ENCODE measurements around the gene DCAF11.

The DCAF11 gene

DNA sequence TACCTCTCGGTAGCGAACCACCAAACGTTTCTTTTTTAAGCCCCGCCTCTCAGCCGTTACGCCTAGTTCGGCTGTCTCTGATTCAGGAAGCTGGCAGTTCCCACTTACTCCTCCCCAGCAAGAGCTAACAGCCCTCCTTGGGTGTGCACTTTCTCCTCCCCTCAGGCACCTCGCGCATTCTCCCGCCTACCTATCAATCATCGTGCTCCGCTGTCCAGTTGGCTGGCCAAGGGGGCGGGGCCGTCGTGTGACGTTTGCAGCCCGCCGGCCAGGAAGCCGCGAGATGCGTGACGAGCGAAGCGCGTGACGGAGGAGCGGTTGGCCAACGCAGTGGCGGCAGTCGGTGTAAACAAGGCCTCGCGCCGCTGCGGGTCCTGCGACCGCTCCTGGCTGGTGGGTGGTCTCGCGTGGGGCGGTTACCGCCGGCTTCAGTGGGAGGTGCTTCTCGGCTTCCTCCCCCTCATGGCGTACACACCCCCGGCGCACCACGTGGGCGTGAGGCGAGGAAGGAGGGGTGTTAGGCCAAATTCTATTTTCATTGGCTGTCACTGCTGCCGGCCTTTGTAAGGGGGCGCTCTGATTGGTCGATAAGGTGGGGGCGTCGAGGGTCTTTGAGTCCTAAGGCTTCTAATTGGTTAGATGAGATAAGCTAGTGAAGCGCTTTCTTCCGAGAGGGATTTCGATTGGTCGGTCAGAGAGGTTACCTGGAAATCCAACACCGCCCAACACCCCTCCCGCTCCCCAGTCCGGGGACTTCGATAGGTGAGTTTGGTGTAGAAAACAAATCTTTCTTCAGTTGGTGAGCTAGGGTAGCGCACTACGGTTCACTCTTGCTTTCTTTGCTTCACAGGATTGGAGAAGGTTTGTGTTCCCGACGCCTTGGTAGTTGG is at the start of gene DCAF11, which contains the start of gene NRL:
Gene DCAF11 (plus strand): TSS at position 246 of the 890 bp plus-strand sequence. CDS start 818 bp downstream, outside the sequence.
Gene NRL (minus strand): TSS at position 418 of the 890 bp plus-strand sequence. CDS start 32,101 bp downstream, outside the sequence.
- DNase-seq (ENCODE audit: low read depth) = peak; percentile 96

DNA sequence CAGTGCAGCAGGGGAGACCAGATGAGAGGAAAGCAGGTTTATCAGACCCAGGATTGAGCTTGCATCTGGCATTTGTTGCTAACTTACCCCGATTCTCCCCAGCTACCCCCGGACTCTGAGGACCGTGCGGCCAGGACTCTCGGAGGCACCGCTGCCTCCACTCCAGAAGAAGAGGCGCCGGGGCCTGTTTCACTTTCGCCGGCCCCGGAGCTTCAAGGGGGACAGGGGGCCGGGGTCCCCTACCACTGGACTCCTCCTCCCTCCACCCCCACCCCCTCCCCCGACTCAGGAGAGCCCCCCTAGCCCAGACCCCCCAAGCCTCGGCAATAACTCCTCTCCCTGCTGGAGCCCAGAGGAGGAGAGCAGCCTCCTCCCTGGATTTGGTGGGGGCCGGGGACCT is 49.7 kb upstream of the DCAF11 start:
- no peak for DNase-seq (ENCODE audit: low read depth)

DNA sequence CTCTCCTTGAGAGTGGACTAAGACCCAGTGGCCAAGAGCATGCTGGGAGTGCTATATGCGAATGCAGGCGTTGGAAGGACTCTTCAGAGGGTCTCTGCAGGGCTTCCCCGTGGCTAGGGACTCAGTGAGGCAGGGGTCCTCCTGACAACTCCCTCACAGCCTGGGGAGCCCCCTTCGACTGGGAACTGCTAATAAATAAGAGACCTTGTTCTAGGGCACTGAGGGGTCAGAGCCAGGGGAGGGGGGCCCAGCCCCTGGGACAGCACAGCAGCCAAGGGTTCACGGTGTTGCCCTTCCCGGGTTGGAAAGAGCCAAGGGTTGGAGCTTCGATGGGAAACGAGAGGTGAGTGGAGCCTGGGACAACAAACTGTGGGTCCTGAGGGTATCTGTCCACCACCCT is 49.2 kb upstream of the DCAF11 start:
- no peak for DNase-seq (ENCODE audit: low read depth)

DNA sequence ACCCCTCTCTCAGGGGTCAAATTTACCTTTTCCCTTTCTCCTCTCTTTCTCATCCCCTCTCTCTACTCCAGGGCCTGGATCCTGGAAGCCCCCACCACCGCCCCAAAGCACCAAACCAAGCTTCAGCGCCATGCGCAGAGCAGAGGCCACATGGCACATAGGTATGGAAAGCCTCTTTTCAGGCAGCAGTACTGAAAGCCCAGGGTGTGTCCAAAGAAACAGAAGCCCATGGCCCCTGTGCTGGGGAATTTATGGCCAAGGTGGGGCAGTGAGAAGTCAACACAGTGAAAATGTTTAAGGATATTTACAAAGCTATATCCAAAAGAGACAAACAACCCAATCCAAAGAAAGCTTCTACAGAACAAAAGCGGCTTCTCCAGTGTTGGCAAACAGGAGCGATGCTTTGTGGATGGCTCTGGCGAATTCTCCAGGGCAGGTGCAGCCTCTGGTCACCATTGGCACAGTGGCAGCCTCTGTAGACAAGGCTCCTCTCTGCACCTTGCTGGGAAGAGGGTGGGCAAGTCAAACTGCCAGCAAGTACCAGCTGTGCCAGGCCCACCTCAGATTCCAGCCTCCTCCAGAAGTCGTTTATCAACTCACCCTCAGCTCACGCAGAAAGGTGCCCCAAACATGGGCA is 48.0 kb upstream of the DCAF11 start:
- no peak for DNase-seq (ENCODE audit: low read depth)

DNA sequence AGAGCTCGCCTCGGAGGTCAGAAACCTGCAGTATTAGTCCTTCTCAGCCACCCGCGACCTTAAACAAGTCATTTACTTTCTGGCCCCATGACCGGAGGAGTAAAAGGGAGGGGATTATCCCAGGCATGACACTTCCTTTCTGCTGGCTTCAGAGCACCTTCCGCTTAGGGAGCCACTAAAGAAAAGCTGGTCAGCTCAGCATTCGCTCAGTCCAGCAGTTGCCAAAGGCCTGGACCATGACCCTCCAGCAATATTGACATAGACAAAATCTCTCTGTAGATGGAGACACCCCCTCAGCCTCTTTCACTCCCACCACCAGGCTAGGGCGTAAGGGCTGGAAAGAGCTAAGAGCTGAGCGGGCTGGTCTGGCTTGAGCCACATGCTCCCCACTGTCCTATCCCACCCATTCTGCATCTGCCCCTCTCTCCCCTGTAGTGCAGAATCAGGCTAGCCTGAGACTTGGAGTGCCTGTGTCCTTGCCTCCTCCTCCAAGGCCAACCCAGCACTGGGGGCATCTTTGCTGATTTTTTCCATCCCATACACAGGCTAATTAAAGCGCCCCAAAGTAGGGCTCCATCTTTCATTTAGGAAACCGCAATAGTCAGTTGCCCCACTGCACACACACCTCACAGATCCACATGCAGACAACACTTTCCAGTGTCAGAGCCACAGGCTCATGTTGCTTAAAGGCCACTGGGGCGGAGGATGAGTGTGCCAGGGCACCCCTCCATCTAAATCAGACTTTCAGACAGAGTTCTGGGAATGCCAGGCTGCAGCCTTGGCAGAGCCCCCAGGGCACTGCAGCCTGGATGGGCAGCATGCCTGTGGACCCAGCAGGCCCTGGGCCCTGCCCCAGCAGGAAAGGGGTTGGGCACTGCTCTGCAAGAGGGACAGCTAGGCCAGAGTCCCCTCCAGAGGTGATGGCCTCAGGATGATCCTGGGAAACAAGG is 47.2 kb upstream of the DCAF11 start:
- DNase-seq (ENCODE audit: low read depth) = no peak

DNA sequence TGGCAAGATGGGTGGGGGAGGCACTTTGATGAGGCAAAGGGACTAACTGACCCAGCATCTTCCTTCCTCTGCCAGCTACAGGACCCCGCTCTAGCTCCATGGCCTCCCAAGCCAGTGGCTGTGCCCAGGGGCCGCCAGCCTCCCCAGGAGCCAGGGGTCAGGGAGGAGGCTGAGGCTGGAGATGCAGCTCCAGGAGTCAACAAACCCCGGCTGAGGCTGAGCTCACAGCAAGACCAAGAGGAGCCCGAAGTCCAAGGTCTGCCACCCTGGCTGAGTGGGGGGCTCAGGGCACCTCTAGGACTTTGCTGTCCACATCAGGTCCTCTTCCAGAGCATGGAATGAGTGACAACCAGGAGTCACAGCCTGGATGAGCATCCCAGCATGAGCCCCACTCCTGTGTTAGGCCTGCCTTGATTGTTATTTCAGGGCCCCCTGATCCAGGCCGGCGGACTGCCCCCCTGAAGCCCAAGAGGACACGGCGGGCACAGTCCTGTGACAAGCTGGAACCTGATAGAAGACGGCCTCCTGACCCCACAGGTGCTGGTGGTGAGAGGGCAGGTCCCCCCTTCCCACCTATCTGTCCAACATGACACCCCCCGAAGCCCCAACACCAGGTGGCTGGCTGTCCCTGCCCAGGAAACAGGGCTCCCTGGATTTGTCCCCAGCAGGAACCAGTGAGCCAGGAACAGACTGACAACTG is 45.7 kb upstream of the DCAF11 start:
- DNase-seq (ENCODE audit: low read depth) = no peak

DNA sequence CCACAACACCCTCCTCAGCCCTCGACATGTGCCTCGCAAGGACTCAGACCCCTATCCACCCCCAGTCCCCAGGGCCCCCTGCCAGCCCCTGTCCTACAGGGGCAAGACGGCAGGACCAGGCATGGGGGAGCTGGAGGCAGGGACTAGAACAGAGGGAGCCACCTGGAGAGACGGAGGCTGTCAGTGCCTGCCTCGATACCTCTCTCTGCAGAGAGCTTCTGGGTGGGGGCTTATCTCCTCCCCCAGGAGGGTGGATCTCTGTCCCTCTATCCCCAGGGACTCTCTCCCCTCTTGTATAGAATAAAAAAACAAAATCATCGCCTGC is 45.2 kb upstream of the DCAF11 start:
- no peak for DNase-seq (ENCODE audit: low read depth)

DNA sequence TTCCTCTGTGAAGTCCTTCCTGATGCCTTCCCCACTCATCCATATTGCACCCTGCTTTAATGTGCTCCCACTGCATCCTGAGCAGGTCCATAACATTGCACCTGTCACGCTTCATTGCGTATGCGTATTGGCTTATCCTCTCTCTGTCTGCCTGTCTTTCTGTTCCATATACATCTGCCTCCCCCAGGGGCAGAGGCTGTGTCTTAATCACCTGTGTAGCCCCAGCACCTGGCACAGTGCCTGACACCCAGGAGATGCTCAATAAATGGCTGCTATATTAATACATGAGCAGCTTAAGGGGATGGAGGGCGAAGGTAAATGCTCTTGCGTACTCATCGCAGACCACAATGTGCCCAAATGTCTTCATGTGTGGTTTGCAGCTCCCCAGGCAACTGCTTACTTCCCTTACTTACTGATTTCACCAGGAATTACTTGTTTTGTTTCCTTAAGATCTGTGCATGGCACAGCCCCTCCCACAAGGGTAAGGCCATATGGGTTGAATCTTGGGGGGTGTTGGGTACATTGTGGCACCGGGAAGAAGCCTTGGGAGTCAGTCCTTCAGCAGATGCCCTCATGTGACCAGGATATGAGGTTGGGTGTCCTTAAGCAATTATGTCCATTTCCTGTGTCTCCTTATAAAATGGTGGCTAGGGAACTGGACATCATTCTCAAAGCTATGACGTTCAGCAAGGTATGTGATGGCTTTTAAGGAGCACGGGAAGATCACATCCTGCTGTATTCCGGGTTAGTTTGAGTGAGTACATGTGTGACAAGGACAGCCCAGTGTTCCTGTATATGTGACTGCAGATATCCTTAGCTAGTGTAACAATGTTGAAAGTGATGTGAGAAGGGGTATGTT is 44.1 kb upstream of the DCAF11 start:
- DNase-seq (ENCODE audit: low read depth) = no peak

DNA sequence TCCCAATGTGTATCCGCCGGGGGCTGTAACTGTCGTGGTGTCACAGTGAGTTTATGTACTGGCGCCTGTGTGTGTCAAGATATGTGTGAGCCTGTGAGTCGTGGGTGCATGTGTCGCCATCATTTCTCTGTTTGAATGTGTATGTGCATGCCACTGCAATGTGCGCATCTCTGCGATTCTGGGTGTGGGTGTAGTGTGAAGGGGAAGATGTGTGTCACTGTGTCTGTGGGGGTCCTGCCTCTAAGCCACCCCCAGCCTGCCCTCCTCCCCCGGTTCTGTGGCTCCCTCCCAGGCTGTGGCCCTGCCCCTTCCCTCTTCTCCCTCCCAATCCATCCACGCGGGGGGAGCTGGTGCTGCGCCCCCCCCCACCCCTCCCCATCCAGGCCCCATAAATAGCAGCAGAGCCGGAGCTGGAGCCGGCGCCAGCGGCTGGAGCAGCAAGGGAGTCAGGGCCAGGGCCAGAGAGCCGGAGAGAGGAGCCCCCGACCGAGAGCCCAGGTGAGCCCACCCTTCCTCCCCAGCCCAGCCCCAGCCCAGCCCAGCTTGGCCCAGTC is 43.4 kb upstream of the DCAF11 start, which contains the start of gene CPNE6:
Gene CPNE6 (plus strand): TSS at position 419 of the 554 bp plus-strand sequence. CDS start 1,375 bp downstream, outside the sequence.
- no peak for DNase-seq (ENCODE audit: low read depth)

DNA sequence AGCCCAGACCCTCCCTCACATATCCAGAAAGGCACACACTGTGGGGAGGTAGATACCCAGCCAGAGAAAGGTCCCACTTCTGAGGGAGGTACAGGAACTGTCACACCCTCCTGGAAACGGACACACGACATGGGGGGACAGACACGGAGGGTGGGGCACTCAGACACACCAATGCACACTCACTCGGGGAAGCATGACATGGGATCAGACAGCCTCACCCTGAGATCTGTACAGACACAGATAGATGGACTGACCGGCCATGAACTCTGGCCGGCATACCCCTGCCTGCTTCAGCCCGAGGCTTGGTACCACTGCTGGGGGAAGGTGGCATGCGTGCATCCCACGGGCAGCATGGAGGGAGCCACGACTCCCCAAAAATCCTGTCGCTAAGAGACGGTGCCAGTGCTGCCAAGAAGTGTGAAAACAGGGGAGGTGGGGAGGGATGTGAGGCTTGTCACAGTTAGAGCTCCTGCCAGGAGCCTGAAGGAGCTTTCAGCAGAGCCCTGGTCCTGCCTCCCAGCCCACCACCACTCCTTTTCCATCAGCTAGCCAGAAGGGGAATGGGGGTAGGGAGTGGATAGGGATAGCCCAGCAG is 42.6 kb upstream of the DCAF11 start:
- DNase-seq (ENCODE audit: low read depth) = no peak

DNA sequence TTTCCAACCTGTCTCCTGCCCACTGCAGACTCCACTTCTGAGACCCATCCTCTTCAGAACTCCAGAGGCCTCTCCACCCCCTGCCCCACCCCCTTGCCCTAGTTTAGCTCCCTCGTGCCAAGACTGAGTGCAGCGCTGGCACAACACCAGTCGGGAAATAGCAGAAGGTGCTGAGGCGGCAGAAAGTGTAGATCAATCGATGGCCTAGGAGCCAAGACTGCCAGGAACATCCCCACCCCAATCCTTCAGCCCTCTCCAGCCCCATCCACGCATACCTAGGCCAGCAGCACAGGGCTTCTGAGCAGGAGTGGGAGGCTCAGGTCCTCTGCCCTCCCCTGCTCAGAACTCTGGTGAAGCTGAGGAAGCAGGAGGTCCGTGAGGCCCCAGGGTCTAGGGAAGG is 42.1 kb upstream of the DCAF11 start:
- DNase-seq (ENCODE audit: low read depth) = no peak

DNA sequence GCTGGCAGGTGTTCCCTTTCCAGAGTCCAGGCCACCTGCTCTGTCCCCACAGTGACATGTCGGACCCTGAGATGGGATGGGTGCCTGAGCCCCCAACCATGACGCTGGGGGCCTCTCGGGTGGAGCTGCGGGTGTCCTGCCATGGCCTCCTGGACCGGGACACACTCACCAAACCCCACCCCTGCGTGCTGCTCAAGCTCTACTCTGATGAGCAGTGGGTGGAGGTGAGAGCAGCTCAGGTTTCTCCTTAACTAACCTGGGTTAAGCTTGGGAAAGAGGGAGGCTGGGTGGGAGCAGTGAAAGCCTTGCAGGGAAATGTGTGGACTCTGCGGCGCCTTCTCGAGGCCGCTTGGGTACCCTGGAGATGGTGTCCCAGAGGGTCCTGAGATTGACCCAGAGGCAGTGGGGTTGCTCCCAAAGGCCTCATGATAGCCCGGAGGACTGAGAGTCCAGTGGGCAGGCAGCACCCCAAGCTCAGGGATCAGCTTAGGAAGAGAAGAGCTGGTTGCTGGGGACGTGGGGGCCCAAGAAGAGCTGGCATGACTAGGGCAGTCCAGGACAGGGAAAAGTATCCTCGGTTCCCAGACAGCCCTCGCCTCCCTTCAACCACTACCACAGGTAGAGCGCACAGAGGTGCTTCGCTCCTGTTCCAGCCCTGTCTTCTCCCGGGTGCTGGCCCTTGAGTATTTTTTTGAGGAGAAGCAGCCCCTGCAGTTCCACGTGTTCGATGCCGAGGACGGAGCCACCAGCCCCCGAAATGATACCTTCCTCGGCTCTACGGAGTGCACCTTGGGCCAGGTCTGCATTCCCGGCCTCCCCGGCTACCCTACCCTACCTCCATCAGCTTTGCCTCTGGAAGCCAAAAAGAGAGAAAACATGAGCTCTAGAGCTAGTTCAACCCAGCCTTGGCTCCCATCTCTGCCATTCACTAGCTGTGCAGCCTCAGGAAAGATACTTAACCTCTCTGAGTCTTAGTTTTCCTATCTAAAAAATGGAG is 41.4 kb upstream of the DCAF11 start:
- DNase-seq (ENCODE audit: low read depth) = no peak

DNA sequence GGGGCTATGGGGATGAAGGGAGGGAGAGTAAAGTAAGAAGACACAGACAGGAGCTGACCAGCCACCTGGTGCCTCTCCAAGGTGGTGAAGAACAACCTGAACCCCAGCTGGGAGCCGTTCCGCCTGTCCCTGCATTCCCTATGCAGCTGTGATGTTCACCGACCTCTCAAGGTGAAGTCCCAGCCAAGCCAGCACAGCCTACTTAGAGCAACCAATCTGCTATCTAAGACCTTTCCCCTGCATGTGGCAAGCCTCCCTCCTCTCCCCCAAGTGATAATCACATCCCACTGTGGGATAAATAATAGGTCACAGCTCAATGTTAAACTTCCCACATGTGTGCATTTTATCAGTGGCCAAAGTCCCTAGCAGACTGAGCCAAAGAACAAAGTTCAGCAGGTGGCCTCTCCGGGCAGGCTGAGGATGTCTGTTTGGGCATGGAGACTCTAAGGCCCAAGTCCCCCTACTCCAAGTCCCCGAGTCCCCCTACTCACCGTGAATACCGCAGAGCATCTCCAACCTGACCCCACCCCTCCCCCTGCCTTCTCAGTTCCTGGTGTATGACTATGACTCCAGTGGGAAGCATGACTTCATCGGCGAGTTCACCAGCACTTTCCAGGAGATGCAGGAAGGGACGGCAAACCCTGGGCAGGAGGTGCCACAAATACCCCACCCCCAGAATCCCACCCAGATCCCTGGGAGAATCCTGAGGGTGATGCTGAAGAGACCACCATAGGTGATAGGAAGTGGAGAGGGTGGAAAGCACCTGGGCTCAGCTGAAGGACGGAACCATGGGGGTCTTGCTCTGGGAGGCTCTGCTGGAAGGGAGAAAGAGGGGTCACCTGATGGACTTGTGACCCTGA is 39.7 kb upstream of the DCAF11 start:
- DNase-seq (ENCODE audit: low read depth) = no peak

DNA sequence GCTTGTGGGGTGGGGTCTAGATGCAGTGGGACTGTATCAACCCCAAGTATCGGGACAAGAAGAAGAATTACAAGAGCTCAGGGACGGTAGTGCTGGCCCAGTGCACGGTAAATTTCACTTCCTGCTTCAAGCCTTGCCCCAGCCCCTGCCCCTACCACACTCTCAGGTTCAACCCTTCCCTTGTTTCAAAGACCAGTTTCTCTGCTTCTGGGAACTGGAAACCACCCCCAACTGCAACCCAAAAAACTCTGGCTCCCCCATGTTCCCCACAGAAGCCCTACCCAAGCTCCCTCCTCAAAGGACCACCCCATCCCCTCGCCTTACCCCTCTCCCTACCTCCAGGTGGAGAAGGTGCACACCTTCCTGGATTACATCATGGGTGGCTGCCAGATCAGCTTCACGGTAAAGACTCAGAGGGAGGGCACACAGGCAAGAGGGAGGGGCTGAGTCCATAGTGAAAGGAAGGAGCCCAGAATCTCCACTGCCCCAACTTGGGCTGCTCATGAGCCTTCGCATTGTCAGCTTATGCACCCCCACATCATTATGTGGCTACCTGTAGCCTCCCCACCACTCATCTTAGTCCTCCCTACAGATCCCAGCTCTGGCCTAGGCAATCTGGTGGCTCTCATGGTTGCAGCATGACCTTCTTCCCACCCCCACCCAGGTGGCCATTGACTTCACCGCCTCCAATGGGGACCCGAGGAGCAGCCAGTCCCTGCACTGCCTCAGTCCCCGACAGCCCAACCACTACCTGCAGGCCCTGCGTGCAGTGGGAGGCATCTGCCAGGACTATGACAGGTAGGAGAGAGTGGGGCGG is 38.9 kb upstream of the DCAF11 start:
- no peak for DNase-seq (ENCODE audit: low read depth)

DNA sequence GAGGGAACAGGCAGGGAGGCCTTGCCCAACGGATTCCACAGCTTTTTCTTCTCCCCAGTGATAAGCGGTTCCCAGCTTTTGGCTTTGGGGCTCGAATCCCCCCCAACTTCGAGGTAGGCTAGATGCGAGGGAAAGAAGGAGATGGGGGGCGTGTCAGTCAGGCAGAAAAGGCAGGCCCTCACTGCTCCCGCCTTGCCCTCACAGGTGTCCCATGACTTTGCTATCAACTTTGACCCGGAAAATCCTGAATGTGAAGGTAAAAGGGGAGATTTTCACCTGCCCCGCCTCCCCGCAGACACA is 38.3 kb upstream of the DCAF11 start:
- no peak for DNase-seq (ENCODE audit: low read depth)

DNA sequence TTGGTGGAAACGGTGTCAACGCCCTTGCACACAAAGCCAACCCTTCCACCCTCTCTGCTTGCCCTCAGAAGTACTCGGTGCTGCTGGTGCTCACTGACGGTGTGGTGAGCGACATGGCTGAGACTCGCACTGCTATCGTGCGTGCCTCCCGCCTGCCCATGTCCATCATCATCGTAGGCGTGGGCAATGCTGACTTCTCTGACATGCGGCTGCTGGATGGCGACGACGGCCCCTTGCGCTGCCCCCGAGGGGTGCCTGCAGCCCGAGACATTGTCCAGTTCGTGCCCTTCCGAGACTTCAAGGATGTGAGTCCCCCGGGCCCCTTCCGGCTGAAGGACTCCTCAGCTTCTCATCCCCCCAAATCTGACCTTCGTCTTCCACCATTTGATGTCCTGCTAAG is 37.5 kb upstream of the DCAF11 start:
- DNase-seq (ENCODE audit: low read depth) = no peak

DNA sequence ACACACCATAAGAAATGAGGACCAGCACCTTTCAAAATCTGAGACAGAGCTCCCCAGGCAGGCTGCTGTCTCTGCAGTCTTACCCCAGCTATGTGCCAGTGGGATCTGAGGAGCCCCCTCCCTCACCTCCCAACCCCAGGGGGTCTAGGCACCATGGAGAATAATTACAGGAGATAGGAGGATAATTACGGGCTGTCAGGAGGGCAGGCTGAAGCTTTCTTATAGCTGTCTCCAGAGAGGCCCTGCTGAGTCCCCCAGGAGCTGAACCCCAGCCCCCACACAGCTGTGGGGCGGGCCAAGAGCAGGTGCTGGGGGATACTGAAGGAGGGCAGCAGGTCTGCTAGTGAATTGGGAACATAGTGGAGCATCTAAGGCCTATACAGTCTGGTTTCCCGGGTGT is 36.4 kb upstream of the DCAF11 start:
- DNase-seq (ENCODE audit: low read depth) = no peak
